Stimulated activated CD8-positive, alpha-beta memory T cell treated with anti-CD3 and anti-CD28 coated beads, Interleukin-15, amount 100 ng/mL, for 48 hours (primary cell): ENCODE data around the gene ADSL.
"Not testable (repeated sequence)": the region's sequence is repeated elsewhere in the genome, so short reads cannot be mapped to it uniquely, and the experiment has no call there.

Experiments
- DNase-seq, 2 donors: peaks; one replicate each; pipeline ENCODE4 v3.0.0-alpha.2; 2020; ENCODE audit warnings: low read depth in 2 of 2

ADSL gene

DNA sequence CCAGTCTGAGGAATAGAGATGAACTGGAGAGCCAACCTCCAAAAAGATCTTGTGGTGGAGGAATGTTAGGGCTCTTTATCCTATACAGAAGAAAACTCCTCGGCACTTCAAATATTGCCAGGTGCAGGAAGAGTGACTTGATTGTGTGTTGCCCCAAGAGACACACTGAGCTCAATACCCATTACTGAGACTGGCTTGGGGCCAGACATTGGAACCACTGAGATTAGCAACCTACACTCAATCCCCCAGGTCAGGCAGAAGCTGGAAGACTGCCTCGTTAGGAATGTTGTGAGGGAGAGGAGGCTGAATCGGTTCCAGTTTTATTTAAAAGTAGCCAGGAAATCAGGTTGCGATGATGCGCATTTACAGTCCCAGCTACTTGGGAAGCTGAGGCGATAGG, 21.7 kb downstream of the ADSL start:
- DNase-seq: no peak

DNA sequence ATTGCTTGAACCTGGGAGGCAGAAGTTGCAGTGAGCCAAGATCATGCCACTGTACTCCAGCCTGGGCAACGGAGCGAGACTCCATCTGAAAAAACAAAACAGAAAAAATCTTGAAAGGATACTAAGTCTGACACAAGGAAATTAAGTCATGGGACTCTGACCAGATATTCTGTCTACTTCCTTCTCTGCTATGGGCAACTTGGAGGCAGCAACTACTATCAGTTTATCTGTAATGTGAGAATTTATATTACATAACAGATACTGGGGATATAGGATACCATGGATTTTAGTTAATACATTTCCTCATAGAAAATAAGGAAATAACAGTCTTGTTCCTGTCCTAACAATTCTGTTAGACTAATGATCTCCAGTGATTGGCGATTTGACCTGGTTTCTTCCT, 22.5 kb downstream of the ADSL start:
- no peak for DNase-seq

DNA sequence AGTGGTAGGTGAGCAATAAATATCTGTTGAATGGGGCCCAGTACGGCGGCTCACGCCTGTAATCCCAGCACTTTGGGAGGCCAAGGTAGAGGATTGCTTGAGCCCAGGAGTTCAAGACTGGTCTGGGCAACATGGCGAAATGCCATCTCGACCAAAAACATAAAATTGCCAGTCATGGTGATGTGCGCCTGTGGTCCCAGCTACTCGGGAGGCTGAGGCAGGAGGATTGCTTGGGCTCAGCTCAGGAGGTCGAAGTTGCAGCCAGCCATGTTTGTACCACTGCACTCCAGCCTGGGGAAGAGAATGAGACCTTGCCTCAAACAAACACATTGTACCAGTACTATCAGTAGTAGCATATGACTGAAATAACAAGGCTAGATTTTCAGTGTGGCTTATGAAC, 28.3 kb downstream of the ADSL start:
- DNase-seq: no peak

DNA sequence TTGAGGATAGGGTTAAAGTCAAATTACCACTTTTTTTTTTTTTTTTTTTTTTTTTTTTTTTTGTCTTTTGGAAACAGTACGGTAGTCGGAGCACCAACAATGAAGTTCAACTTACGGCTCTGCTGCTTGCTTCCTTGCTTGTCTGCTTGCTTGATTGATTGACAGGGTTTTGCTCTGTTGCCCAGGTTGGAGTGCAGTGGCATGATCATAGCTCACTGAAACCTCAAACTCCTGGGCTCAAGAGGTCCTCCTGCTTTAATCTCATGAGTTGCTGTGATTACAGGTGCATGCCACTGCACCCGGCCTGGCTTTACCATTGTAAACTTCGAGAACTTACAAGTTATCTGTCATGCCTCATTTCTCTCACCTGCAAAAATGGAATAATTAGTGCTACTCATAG, 29.8 kb downstream of the ADSL start:
- no peak for DNase-seq

DNA sequence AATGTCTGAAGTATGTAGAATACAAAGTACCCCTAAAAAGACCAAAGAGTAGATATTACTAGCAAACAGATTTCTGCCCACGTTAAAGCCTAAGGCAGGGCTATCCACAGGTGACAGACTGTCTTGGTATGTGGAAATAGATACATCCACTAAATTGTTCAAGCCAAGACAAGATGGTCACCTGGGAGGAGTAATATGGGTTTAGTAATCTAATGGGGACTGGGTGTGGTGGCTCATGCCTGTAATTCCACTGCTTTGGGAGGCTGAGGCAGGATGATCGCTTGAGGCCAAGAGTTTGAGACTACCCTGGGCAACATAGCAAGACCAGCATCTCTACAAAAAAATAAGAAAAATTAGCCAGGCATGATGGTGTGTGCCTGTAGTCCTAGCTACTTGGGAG, 31.6 kb downstream of the ADSL start:
- no peak for DNase-seq

DNA sequence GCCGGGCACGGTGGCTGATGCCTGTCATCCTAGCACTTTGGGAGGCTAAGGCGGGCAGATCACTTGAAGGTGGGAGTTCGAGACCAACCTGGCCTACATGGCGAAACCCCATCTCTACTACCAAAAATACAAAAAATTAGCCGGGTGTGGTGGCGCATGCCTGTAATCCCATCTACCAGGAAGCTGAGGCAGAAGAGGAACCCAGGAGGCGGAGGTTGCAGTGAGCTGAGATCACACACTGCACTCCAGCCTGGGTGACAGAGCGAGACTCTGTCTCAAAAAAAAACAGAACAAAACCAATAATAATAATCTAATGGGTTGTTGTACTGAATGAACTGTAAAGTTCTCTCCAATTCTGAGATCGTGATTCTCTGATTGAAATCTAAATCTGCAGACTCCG, 32.1 kb downstream of the ADSL start:
- not testable (repeated sequence) for DNase-seq

DNA sequence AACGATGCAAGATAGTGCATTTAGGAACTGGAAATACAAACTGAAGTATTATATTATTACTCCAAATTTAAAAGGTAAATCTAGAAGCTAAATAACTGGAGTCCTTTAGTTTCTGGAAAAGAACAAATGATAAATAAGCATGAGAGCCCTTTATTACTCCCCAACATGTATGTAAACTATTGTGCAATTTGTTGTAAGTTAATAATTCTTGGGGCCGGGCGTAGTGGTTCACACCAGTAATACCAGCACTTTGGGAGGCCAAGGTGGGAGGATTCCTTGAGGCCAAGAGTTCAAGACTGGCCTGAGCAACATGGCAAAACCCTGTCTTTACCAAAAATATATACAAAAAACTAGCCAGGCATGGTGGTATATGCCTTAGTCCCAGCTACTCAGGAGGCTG, 35.2 kb downstream of the ADSL start:
- no peak for DNase-seq

DNA sequence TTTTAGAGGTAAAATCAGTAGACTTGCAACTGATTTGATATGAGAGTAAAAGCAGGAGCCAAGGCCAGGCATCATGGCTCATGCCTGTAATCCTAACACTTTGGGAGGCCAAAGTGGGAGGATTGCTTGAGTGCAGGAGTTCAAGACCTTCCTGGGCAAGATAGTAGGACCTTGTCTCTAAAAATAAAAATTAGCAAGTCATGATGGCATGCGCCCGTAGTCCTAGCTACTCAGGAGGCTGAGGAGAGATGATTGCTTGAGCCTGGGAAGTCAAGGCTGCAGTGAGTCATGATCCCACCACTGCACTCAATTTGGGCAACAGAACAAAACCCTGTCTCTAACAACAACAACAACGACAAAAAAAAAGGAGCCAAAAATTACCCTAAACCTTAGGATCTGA, 37.6 kb downstream of the ADSL start:
- DNase-seq: no peak

DNA sequence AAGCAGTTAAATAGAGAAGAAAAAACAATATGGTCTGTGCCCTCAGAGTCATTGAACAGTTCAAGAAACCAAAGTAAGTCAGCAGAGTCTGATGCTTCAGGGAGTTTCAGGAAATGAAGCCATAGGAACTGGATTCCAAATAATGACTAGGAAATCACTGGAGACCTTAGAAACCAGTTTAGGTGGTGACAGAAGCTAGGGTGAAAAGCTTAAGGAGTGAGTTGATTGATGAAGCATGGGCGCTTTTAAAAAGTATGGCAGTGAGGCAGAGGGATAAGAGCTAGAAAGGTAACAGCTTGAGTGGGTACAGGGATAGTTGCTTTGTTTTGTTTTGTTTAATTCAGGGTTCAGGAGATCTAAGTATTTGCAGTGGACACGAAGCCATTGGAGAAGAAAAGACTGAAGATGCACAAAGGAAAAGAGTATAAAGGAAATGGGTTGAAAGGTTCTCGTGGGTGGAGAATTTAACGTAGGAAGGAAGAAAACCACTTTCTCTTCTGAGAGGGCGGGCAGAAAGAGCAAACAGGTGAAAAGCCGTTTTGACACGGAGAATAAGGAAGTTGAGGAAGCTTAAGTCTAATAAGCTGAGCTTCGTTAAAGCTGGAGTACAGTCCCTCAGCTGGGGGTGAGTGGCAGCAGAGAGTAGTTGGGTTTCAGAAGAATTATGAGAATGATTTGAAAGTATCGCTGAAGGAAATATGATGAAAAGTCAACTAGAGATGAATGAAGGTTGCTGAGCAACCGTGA, 38.9 kb downstream of the ADSL start:
- DNase-seq: no peak

DNA sequence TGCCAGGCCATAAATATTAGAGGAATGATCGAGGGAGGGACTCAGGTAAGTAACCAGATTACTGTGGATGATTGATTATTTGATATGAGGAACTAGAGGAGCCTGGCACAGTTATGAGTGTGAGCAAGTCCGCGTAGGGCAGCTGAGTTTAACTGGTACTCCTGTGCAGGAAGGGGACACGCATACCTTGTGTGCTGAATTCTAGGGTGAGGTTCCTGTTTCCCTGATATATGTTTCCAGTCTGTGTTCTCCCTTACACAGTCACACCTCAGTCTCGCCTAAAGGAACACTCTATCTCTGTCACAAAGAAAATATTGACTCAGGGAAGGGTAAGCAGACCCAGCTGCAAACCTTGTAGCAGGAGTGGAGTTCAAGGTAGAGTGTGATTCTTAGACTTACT, 41.4 kb downstream of the ADSL start:
- no peak for DNase-seq

DNA sequence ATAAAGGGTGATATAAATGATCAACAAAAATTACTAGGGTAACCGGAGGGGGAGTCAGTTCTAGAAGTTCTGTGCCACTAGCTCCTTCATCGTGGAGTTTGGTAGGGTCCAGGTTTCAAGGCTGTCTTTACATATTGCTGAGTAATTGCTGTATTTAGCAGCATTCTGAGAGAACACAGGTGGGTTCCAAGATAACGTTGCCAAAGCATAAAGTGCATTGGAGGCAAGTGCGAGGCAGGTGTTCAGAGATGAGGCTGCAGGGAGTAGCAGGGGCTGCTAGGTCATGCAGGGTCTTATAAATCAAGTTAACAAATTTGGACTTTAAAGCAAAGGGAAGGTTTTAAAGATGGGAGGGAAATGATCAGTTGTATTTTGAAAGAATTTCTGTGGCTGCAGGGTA, 41.9 kb downstream of the ADSL start:
- DNase-seq: no peak

DNA sequence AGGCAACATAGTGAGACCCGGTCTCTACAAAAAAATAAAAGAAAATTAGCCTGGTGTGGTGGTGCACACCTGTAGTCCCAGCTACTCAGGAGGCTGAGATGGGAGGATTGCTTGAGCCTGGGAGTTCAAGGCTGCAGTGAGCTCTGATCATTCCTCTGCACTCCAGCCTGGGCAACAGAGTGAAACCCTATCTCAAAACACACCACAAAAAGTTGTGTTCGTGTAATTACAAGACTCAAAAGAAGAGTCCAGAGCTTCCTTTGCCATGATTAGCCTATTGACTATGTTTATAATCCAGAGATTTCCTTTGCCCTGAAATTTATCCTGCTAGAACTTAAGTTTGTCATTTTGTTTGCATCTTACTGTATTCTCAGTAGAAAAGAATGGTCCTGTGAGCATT, 45.1 kb downstream of the ADSL start:
- DNase-seq: no peak

DNA sequence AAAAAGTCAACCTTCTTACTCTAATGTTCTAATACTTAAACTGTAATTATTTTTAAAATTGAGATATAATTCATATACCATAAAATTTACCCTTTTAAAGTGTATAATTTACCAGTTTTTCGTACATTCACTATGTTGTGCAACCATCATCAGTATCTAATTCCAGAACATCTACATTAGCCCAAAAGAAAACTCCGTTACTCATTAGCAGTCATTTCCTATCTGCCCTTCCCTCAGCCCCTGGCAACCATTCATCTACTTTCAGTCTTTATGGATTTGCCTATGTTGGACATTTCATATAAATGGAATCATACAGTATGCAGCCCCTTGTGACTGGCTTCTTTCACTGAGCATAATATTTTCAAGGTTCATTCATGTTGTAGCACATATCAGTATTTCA, 46.3 kb downstream of the ADSL start:
- DNase-seq: no peak

DNA sequence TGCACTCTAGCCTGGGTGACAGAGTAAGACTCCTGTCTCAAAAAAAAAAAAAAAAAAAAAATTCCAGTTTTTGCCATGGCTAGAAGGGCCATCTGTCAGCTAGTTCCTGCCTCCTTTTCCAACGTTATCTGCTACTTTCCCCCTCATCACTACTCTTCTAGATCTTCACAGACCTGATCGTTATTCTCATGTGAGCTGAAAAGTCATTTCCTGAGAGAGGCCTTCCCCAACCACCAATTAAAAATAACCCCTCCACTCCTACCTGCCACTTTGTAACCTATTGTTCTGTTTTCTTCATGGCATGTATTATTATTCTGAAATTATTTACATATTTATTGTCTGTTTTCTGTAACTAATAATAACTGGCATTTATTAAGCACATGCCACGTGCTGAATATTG, 48.3 kb downstream of the ADSL start:
- DNase-seq: no peak

DNA sequence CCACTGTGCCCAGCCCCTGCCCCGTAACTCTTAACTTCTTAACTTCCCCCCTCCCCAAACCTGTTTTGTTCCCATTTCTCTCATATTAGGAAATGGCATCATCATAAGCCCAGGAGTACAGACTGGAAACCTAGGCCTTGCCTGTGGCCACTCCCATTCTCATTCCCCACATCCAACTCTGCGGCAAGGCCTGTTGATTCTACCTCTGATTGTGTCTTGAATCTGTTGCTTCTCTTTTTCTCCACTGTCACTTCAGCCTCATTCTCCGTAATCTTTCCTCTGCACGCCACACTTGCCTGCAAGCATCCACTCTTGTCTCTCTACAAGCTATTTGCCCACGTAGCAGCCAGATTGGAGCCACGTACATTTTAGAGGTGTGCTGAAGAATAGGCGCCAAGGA, 49.3 kb downstream of the ADSL start:
- no peak for DNase-seq

DNA sequence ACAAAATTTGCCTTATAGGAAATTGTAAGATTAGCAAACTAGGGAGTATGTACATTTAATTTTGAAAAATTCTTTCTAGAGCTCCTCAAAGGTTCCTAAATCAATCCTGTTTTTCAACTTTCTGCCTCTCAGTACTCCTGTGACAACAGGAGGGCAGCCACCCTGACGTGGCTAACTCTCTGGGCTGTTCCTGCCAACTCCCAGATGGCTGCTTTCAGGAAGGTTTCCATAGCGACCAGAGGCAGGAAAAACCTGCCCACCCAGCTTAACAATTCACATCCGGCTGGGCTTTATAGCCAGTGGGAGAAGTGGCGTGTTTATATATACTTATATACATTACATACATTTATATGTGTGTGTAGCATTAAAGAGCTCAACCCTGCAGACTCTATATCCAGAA, 50.6 kb downstream of the ADSL start:
- no peak for DNase-seq

DNA sequence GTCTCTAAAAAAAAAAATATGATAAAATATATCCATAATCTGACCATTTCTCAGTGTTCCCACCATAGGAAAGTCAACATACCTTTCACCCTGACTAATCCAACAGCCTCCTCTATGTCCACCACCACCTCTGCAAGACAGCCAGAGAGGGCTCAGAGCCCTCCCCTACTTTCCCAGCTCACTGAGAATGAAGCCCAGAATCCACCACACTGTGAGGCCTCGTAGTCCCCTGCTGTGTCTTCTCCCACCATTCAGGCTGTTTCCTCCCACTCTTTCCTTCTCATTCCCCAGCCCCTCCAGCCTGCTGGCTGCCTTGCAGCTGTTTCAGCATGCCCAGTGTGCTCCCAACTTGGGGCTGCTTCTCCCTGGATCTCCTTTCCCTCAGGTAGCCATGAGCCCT, 51.1 kb downstream of the ADSL start:
- no peak for DNase-seq

DNA sequence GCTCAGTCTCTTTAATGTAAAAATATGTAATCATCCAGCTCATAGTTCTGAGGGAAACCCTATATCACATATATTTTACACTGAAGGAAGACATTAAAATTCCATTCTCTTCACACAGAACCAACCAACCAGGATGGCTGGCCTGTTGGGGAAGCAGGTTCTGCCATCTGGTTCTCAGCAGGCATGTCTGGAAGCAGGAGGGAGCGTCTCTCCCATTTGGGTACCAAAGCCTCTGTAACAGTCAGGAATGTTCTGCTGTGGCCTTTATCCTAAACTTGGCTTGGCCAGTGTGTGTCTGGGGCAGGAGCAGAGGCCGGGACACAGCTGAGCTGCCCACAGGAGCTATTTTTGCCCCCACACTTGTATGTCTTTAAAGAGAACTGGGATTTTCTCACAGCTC, 53.3 kb downstream of the ADSL start:
- no peak for DNase-seq

DNA sequence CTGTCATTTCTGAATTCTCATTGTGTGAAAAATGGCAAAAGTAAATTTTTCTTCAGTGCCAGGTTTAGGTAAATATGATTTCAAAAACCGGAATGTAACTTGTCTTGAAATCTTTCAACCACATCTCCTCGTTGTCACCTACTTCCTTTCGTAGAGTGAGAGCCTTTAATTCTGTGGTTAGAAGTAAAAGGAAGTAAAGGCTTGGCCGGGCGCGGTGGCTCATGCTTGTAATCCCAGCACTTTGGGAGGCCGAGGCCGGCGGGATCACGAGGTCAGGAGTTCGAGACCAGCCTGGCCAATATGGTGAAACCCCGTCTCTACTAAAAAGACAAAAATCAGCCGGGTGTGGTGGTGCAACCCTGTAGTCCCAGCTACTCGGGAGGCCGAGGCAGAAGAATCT, 53.9 kb downstream of the ADSL start:
- DNase-seq: peak in 1 of 2 donors; percentile 26

DNA sequence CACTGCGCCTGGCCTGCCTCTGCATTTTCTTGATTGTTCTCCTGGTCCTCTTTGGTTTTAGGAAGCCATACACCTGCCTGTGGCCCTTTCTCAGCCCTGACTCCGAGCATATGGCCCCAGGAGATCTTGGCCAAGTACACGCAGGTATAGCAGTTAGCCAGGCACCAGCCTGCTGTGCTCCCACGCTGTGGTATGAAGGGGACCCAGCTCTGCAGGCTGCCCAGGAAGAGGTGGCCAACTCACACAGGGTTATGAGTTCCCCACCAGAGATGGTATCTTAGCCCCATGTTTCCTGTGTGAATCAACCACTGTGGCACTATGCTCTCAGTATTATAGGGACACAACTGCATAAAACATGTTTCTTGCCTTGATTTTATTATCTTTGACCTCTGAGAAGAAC, 55.2 kb downstream of the ADSL start:
- peak; percentile 47 to 72 for DNase-seq

DNA sequence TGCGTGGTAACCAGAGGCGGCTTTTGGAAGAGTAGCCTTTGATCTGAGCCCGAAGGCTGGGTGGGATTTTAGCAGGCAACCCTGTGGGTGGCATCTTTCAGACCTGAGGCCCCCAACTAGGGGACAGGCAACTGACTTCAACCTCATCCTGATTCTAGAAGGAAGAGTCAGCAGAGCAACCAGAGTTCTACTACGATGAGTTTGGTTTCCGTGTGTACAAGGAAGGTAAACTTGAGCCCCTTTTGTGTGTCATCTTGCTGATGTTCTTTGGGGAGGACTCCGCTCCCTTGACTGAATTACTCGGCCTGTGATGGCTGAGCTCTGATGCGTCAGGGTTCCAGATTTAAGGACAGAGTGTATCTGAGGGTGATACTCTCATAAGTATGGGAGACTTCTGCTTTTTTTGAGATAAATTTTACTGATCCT, 55.7 kb downstream of the ADSL start:
- peak in 1 of 2 donors; percentile 25 for DNase-seq

DNA sequence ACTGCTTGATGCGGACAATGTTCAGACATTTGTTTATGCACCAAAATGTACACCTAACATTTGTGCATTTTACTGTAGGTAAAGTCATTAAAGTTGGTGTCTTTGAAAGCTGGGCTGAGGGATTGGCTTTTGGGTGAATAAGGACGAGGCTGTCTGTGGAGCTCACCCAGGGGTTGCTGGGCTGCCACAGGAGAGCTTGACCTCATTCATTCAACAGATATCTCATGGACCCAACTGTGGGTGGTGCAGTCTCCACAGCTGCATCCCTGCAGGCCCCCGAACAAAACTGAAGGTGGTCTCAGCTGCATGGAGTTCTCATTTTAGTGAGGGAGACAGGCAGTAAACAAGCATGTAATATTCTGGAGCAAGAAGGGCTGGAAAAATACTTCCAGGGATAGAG, 56.8 kb downstream of the ADSL start:
- no peak for DNase-seq

DNA sequence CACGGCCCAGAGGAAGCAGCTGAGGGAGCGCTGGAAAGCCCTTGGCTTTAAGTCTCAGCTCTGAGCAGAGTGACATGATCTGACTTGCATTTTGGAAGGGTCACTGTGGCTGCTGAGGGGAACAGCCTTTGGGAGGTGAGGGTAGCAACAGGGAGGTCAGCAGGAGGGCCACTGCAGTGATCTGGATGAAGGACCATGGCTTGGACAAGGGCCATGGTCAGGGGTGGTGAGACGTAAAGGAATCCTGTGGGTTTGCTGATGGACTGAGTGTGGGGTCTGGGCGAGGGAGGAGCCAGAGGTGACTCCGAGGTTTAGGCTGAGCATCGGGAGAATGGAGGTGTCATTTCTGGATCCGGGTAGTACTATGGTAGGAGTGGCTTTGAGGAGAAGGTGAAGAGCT, 57.4 kb downstream of the ADSL start:
- no peak for DNase-seq
